Tibial nerve (tissue), 4 donors: ENCODE measurements around the gene XRCC4. TPM values are rescaled to one million over a fixed set of nuclear protein-coding genes. Genes with fewer than 3 reads are reported as not detected.

Source experiments
- DNase-seq, 2 donors: peaks; one replicate each; pipeline ENCODE4 v3.0.0-alpha.2; 2019; ENCODE audit warnings: low spot score in 2 of 2
- H3K27ac ChIP-seq, 4 donors: fragments of 200-600 bp; sonication (generic) in 3 of 4; one replicate each; pipeline ENCODE4 v1.5.1; 2017 to 2019; ENCODE audit warnings: mild to moderate bottlenecking in 1 of 4
- H3K27me3 ChIP-seq, 2 donors: fragments of 200-600 bp; sonication (generic) in 1 of 2; one replicate each; pipeline versions ENCODE4 v1.5.1 to v1.6.0; 2017 to 2019
- H3K36me3 ChIP-seq, 3 donors: fragments of 200-600 bp; sonication (generic); one replicate each; pipeline ENCODE4 v1.5.1; 2018 to 2019
- H3K4me1 ChIP-seq, 4 donors: fragments of 200-600 bp; sonication (generic) in 3 of 4; one replicate each; pipeline ENCODE4 v1.5.1; 2017 to 2019
- H3K4me3 ChIP-seq, 4 donors: fragments of 200-600 bp; sonication (generic) in 3 of 4; one replicate each; pipeline ENCODE4 v1.5.1; 2017 to 2019; ENCODE audit warnings: mild to moderate bottlenecking in 1 of 4, moderate library complexity in 1 of 4
- H3K9me3 ChIP-seq, 4 donors: fragments of 200-600 bp; sonication (generic) in 3 of 4; one replicate each; pipeline ENCODE4 v1.5.1; 2017 to 2019
- CTCF ChIP-seq, 5 experiments: fragments of 200-600 bp in 3 of 5; fragments of 450-650 bp in 2 of 5; sonication (generic) in 3 of 5; IDR thresholded peaks; one replicate each; pipeline ENCODE4 v1.5.1; 2016 to 2019; ENCODE audit warnings: antibody characterized with exemption in 5 of 5, mild to moderate bottlenecking in 3 of 5, moderate library complexity in 2 of 5
- EP300 ChIP-seq, 2 donors: sonication (generic); formaldehyde crosslinking; IDR thresholded peaks; one replicate each; pipeline ENCODE4 v1.6.1; 2017; ENCODE audit warnings: antibody characterized with exemption in 2 of 2, mild to moderate bottlenecking in 1 of 2
- POLR2A ChIP-seq, 2 donors: fragments of 450-650 bp; IDR thresholded peaks; one replicate each; pipeline ENCODE4 v1.6.1; 2017; ENCODE audit warnings: antibody characterized with exemption in 2 of 2, mild to moderate bottlenecking in 2 of 2, moderate library complexity in 2 of 2
- WGBS, 2 donors: methylation state at CpG; one replicate each; pipeline ENCODE4 v1.1.5; 2018; 5-methylcytosine and 5-hydroxymethylcytosine counted together
- total RNA-seq, 4 donors: library from RNA; depleted of rRNA; stranded (reverse); fragments of >200 nt; gene quantifications; one replicate each; pipeline ENCODE4 v1.1.0, GENCODE V29; 2016

The XRCC4 gene
- total RNA-seq, 4 donors from 2014 or later: 3.1 to 11.7 (median 8.2) TPM

GRCh38 chr5:83357621-83358231, 280.4 kb downstream of the XRCC4 start:
- 67 to 70% methylated on average over 9 of the region's 9 CpGs for WGBS, 2 donors
- H3K27ac ChIP-seq: no peak overlapping the region
- H3K27me3 ChIP-seq: no peaks in the 10 kb centered on the region
- no peaks in the 10 kb centered on the region for H3K36me3 ChIP-seq
- no peak for TF ChIP-seq POLR2A (IDR thresholded peaks at IDR 0.05)
- TF ChIP-seq CTCF (IDR thresholded peaks at IDR 0.05): no peak
- TF ChIP-seq EP300 (IDR thresholded peaks at IDR 0.05): no peak
- DNase-seq: no peak
- no peak overlapping the region for H3K4me3 ChIP-seq
- H3K4me1 ChIP-seq: no peaks in the 10 kb centered on the region
- peaks cover 0 to 7% (median 0%) of the 10 kb centered on the region in 4 donors for H3K9me3 ChIP-seq

- H3K27me3 ChIP-seq: no peaks in the 10 kb centered on the region
- 87 to 89% methylated on average over 2 of the region's 2 CpGs for WGBS, 2 donors
- no peak for DNase-seq
- H3K36me3 ChIP-seq: no peaks in the 10 kb centered on the region
- TF ChIP-seq CTCF (IDR thresholded peaks at IDR 0.05) (no peak), POLR2A (IDR thresholded peaks at IDR 0.05) (no peak), EP300 (IDR thresholded peaks at IDR 0.05) (no peak)
- H3K4me3 ChIP-seq: no peak overlapping the region
- no peaks in the 10 kb centered on the region for H3K4me1 ChIP-seq
- H3K9me3 ChIP-seq: peaks cover 0 to 7% (median 0%) of the 10 kb centered on the region in 4 donors
- no peak overlapping the region for H3K27ac ChIP-seq
Measured at GRCh38 chr5:83360573-83360972, 283.2 kb downstream of the XRCC4 start.

GRCh38 chr5:83362526-83362925, 285.2 kb downstream of the XRCC4 start:
- H3K4me1 ChIP-seq: no peaks in the 10 kb centered on the region
- peaks cover 0 to 7% (median 0%) of the 10 kb centered on the region in 4 donors for H3K9me3 ChIP-seq
- no peak overlapping the region for H3K27ac ChIP-seq
- H3K27me3 ChIP-seq: no peaks in the 10 kb centered on the region
- no peaks in the 10 kb centered on the region for H3K36me3 ChIP-seq
- TF ChIP-seq CTCF (IDR thresholded peaks at IDR 0.05): no peak
- no peak for TF ChIP-seq EP300 (IDR thresholded peaks at IDR 0.05)
- no peak for TF ChIP-seq POLR2A (IDR thresholded peaks at IDR 0.05)
- no peak for DNase-seq
- H3K4me3 ChIP-seq: no peak overlapping the region
- 93 to 96% methylated on average over 1 of the region's 1 CpG for WGBS, 2 donors

GRCh38 chr5:83363111-83363885, 286.0 kb downstream of the XRCC4 start:
- no peak for TF ChIP-seq EP300 (IDR thresholded peaks at IDR 0.05)
- TF ChIP-seq CTCF (IDR thresholded peaks at IDR 0.05): no peak
- no peak for TF ChIP-seq POLR2A (IDR thresholded peaks at IDR 0.05)
- no peaks in the 10 kb centered on the region for H3K27me3 ChIP-seq
- H3K4me3 ChIP-seq: no peak overlapping the region
- H3K4me1 ChIP-seq: no peaks in the 10 kb centered on the region
- DNase-seq: no peak
- 89% methylated on average over 7 of the region's 7 CpGs for WGBS, 2 donors
- H3K27ac ChIP-seq: no peak overlapping the region
- peaks cover 0 to 7% (median 0%) of the 10 kb centered on the region in 4 donors for H3K9me3 ChIP-seq
- no peaks in the 10 kb centered on the region for H3K36me3 ChIP-seq

- DNase-seq: no peak
- Histone ChIP-seq H3K4me1 (no peaks in the 10 kb centered on the region), H3K4me3 (no peak overlapping the region), H3K9me3 (peaks cover 0 to 7% (median 0%) of the 10 kb centered on the region in 4 donors), H3K27me3 (no peaks in the 10 kb centered on the region), H3K27ac (no peak overlapping the region), H3K36me3 (no peaks in the 10 kb centered on the region)
- no peak for TF ChIP-seq CTCF (IDR thresholded peaks at IDR 0.05)
- TF ChIP-seq EP300 (IDR thresholded peaks at IDR 0.05): no peak
- TF ChIP-seq POLR2A (IDR thresholded peaks at IDR 0.05): no peak
- 90 to 91% methylated on average over 1 of the region's 1 CpG for WGBS, 2 donors
Measured at GRCh38 chr5:83363886-83364275, 286.5 kb downstream of the XRCC4 start.
